SK-N-SH treated with all-trans-retinoic acid at 6 μM for 48 hours (cell line): ENCODE data around the gene MMP20.

Experiments used
- ATAC-seq: fragments of 200-7000 bp; cut with Tn5 transposase; 3 replicates; pipeline ENCODE4 v1.9.1; 2020; ENCODE audit warnings: mild to moderate bottlenecking, moderate library complexity
- ARNTL ChIP-seq: fragments of 450-650 bp; formaldehyde crosslinking; IDR thresholded peaks from 2 replicates; pipeline ENCODE4 v1.5.0; 2020; ENCODE audit warnings: low read depth, mild to moderate bottlenecking, moderate library complexity, borderline replicate concordance
- BACH2 ChIP-seq: fragments of 250-450 bp; sonication (Bioruptor Pico); IDR thresholded peaks from 2 replicates; pipeline ENCODE4 v1.9.0; 2021; ENCODE audit warnings: mild to moderate bottlenecking, borderline replicate concordance
- CSDC2 ChIP-seq: fragments of 250-450 bp; sonication (Bioruptor Pico); IDR thresholded peaks from 2 replicates; pipeline ENCODE4 v1.5.0; 2020; ENCODE audit warnings: mild to moderate bottlenecking, moderate library complexity
- ESRRG ChIP-seq: fragments of 250-450 bp; sonication (Bioruptor Pico); IDR thresholded peaks from 2 replicates; pipeline ENCODE4 v1.6.1; 2021; ENCODE audit warnings: mild to moderate bottlenecking
- GLIS3 ChIP-seq: fragments of 250-450 bp; sonication (Bioruptor Pico); IDR thresholded peaks from 2 replicates; pipeline ENCODE4 v1.5.0; 2020; ENCODE audit warnings: mild to moderate bottlenecking, moderate library complexity
- ISL1 ChIP-seq: fragments of 250-450 bp; sonication (Bioruptor Pico); IDR thresholded peaks from 2 replicates; pipeline ENCODE4 v2.1.2; 2022; ENCODE audit warnings: mild to moderate bottlenecking, moderate library complexity
- PPARA ChIP-seq: fragments of 250-450 bp; sonication (Bioruptor Pico); IDR thresholded peaks from 2 replicates; pipeline ENCODE4 v1.5.0; 2020; ENCODE audit warnings: mild to moderate bottlenecking, borderline replicate concordance
- RARB ChIP-seq: fragments of 250-450 bp; sonication (Bioruptor Pico); IDR thresholded peaks from 2 replicates; pipeline ENCODE4 v1.8.0; 2021; ENCODE audit warnings: mild to moderate bottlenecking, moderate library complexity
- TCF4 ChIP-seq: fragments of 250-450 bp; sonication (Bioruptor Pico); IDR thresholded peaks from 2 replicates; pipeline ENCODE4 v1.8.0; 2021; ENCODE audit warnings: mild to moderate bottlenecking, moderate library complexity, borderline replicate concordance
- TOX ChIP-seq: fragments of 250-450 bp; sonication (Bioruptor Pico); IDR thresholded peaks from 2 replicates; pipeline ENCODE4 v1.8.0; 2021; ENCODE audit warnings: mild to moderate bottlenecking, moderate library complexity, borderline replicate concordance
- TSHZ2 ChIP-seq: fragments of 250-450 bp; sonication (Bioruptor Pico); IDR thresholded peaks from 2 replicates; pipeline ENCODE4 v1.5.0; 2020; ENCODE audit warnings: mild to moderate bottlenecking, moderate library complexity
- ZFP30 ChIP-seq: fragments of 450-650 bp; formaldehyde crosslinking; IDR thresholded peaks from 2 replicates; pipeline ENCODE4 v1.5.0; 2022; ENCODE audit warnings: mild to moderate bottlenecking, moderate library complexity
- ZNF565 ChIP-seq: fragments of 450-650 bp; formaldehyde crosslinking; conservative IDR thresholded peaks from 2 replicates; pipeline ENCODE4 v1.5.0; 2020; ENCODE audit warnings: low read depth, mild to moderate bottlenecking, moderate library complexity
- ZNF8 ChIP-seq: fragments of 450-650 bp; formaldehyde crosslinking; IDR thresholded peaks from 2 replicates; pipeline ENCODE4 v1.5.0; 2020; ENCODE audit warnings: mild to moderate bottlenecking, moderate library complexity
- TF ChIP-seq, protein P1 (sequence below): fragments of 250-450 bp; sonication (Bioruptor Pico); IDR thresholded peaks from 2 replicates; pipeline ENCODE4 v1.8.0; 2020; ENCODE audit warnings: mild to moderate bottlenecking, moderate library complexity, borderline replicate concordance
- TF ChIP-seq, protein P2 (sequence below): fragments of 250-450 bp; sonication (Bioruptor Pico); IDR thresholded peaks from 2 replicates; pipeline ENCODE4 v1.8.0; 2021; ENCODE audit warnings: low read depth, mild to moderate bottlenecking, moderate library complexity, borderline replicate concordance

The MMP20 gene

GRCh38 chr11:102528618-102529017 is 96.5 kb downstream of the MMP20 start (continued):
- TF ChIP-seq, protein P1, sequence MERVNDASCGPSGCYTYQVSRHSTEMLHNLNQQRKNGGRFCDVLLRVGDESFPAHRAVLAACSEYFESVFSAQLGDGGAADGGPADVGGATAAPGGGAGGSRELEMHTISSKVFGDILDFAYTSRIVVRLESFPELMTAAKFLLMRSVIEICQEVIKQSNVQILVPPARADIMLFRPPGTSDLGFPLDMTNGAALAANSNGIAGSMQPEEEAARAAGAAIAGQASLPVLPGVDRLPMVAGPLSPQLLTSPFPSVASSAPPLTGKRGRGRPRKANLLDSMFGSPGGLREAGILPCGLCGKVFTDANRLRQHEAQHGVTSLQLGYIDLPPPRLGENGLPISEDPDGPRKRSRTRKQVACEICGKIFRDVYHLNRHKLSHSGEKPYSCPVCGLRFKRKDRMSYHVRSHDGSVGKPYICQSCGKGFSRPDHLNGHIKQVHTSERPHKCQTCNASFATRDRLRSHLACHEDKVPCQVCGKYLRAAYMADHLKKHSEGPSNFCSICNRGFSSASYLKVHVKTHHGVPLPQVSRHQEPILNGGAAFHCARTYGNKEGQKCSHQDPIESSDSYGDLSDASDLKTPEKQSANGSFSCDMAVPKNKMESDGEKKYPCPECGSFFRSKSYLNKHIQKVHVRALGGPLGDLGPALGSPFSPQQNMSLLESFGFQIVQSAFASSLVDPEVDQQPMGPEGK (CRISPR knock-in tag) = no peak
- TF ChIP-seq PPARA (CRISPR knock-in tag) = no peak
- TF ChIP-seq, protein P2, sequence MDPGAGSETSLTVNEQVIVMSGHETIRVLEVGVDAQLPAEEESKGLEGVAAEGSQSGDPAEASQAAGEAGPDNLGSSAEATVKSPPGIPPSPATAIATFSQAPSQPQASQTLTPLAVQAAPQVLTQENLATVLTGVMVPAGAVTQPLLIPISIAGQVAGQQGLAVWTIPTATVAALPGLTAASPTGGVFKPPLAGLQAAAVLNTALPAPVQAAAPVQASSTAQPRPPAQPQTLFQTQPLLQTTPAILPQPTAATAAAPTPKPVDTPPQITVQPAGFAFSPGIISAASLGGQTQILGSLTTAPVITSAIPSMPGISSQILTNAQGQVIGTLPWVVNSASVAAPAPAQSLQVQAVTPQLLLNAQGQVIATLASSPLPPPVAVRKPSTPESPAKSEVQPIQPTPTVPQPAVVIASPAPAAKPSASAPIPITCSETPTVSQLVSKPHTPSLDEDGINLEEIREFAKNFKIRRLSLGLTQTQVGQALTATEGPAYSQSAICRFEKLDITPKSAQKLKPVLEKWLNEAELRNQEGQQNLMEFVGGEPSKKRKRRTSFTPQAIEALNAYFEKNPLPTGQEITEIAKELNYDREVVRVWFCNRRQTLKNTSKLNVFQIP (CRISPR knock-in tag) = no peak
- TF ChIP-seq ARNTL (CRISPR knock-in tag) = no peak
- no peak for TF ChIP-seq ZNF565 (CRISPR knock-in tag)
- no peak for TF ChIP-seq ISL1 (CRISPR knock-in tag)
- TF ChIP-seq, all 23 proteins: peak for 0

GRCh38 chr11:102527684-102528083 is 97.4 kb downstream of the MMP20 start:
- ATAC-seq = no peak
- TF ChIP-seq GLIS3 (CRISPR knock-in tag) (no peak), ISL1 (CRISPR knock-in tag) (no peak), ESRRG (CRISPR knock-in tag) (no peak), TSHZ2 (CRISPR knock-in tag) (no peak), ARNTL (CRISPR knock-in tag) (no peak), TOX (no peak), RARB (no peak), CSDC2 (CRISPR knock-in tag) (no peak), ZFP30 (CRISPR knock-in tag) (no peak), TCF4 (CRISPR knock-in tag) (no peak)
- TF ChIP-seq, protein P1 (CRISPR knock-in tag) = no peak

- TF ChIP-seq ZNF8 (CRISPR knock-in tag) (no peak), TSHZ2 (CRISPR knock-in tag) (no peak), ZNF565 (CRISPR knock-in tag) (no peak), BACH2 (CRISPR knock-in tag) (no peak), ESRRG (CRISPR knock-in tag) (no peak)
- no peak for ATAC-seq
These were observed 98.1 kb downstream of the MMP20 start for GRCh38 chr11:102527041-102527440.
